Stimulated activated CD4-positive, alpha-beta T cell treated with anti-CD3 and anti-CD28 coated beads, Interleukin-15, amount 100 ng/mL, for 48 hours (primary cell): ENCODE measurements around the gene ITGB1.
"Not testable (repeated sequence)": the region's sequence is repeated elsewhere in the genome, so short reads cannot be mapped to it uniquely, and the experiment has no call there.

Experiments
- DNase-seq, 2 donors: peaks; one replicate each; pipeline ENCODE4 v3.0.0-alpha.2; 2020; ENCODE audit warnings: low read depth in 2 of 2

Gene ITGB1

GRCh38 chr10:32958085-32959005, at the start of gene ITGB1:
Gene ITGB1 (minus strand): TSS chr10:32958230. CDS start chr10:32935558, 22,672 bp downstream.
- DNase-seq = peak; percentile 70 to 79

DNA sequence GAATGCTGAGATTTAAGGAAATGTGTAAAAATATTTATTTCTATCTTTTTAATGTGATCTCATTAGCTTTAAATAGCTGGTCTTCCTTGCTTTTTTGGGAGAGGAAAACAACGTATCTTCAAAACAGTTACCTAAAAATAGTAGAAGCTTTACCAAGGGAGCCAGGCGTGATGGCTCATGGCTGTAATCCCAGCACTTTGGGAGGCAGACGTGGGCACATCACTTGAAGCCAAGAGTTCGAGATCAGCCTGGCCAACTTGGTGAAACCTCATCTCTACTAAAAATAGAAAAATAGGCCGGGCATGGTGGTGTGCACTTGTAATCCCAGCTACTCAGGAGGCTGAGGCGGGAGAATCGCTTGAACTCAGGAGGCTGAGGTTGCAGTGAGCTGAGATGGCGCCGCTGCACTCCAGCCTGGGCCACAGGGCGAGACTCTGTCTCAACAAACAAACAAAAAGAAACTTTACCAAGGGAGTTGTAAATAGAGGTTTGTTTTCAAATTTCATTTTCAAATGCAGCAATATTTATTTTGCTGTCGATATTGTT, 48.4 kb upstream of the ITGB1 start:
- no peak for DNase-seq

DNA sequence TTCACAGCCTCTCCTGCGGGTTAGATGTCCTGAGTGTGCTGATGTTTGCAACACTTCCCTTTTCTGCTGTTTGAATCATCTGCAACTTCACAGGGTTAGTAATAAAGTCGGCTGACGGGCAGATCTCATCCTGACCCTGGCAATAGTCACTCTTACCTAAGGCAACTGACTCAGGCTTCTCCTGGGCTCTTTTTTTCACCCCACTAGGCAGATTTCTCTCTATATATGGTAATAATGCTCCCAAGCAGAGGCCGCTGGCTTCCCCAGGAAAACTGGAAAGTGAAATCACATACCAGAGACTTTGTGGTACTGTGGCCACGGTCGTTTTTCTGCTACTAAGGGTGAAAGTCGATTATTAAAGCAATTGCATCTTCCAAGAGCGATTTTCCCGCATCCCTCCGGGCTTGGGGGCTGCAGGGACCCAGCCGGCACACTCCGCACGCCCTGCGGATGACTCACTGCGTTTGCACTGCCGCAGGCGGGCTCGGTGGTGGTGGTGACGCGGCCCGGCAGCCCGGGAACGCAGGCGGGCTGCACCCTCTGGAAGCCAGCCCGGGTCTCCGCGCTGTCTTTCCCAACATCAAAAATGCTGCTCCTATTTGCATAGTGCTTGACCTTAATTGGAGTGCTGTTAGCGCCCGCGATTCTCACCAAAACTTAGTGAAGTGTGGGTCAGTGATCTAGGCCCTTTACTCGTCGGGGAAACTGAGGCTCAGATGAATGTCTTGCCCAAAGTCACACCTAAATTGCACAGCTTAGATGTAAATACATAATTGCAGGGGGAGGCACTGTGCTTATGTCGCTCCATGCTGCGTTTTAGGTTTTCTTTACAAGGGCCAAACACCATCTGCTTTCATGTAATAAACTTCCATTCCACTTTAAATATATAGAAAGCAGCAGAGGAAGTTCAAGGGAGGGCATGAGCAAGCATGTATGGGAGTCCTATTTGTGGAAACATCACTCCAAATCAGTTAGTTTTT, 47.6 kb upstream of the ITGB1 start:
- DNase-seq = peak; percentile 22 to 30

DNA sequence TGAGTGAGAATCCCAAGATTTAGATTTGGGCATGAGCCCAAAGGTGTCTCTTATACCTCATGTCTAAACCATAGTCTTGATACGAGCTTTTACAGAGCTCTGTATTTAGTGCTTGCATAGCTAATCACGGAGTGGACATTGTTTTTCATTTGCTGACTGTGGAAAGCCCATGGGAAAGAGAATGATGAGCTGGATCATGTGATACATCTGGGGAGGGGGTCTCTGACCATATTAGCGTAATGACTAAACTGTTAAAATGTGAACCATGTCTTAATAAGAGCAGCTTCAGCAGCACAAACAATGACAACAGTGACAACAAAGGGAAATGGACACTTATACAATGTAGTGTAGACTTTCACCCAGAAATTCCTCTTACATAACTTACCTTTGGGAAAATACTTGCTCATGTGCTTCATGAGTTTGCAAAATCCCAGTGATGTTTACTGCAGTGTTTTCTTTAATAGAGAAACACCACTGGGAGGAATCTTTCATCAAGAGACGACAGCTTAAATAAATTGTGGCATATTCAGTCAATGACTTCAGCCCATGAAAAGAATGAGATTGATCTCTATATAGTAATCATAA, 44.0 kb upstream of the ITGB1 start:
- DNase-seq = no peak

DNA sequence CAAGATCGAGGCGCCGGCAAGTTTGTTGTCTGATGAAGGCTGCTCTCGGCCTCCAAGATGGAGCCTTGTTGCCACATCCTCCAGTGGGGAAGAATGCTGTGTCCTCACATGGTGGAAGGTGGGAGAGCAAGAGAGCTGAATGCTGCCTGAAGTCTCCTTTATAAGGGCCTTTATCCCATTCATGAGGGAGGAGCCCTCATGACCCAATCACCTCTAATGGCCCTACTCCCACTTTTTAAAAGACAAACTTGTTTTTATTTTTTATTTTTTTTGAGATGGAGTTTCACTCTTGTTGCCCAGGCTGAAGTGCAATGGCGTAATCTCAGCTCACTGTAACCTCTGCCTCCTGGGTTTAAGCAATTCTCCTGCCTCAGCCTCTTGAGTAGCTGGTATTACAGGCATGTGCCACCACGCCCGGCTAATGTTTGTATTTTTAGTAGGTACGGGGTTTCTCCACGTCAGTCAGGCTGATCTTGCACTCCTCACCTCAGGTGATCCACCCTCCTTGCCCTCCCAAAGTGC, 40.1 kb upstream of the ITGB1 start:
- DNase-seq = not testable (repeated sequence)

DNA sequence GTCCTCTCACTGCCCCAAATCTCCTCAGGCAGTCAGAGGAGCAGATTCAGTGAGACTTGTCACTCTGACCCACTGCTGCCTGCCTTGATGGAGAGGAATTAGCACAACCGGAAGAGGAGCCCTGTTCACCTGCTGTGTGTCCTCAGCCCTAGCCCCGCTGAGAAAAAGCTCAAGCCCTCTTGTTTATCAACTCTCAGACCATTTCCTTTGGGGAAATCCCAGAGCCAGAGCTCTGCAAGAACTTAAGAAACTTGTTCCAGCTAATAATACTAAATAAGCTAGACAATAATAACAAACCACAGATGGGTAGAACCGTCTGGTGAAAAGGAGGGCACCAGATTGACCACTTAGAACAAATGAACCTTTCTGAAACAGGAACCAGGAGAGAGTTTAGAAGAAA, 37.7 kb upstream of the ITGB1 start:
- DNase-seq = no peak

- DNase-seq = no peak
These were observed 37.1 kb upstream of the ITGB1 start for GRCh38 chr10:32995066-32995622.

GRCh38 chr10:32994632-32995031, 36.6 kb upstream of the ITGB1 start:
- not testable (repeated sequence) for DNase-seq

DNA sequence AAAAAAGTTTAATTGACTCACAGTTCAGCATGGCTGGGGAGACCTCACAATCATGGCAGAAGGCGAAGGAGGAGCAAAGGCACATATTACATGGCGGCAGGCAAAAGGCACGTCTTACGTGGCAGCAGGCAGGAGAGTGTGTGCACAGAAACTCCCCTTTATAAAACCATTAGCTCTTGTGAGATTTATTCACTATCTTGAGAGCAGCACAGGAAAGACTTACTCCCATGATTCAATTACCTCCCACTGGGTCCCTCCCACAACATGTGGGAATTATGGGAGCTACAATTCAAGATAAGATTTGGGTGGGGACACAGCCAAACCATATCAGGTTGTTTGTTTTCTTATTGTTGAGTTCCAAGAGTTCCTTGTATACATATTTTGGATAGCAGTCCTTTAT, 34.3 kb upstream of the ITGB1 start:
- DNase-seq = not testable (repeated sequence)

- DNase-seq = no peak
These were observed 32.8 kb upstream of the ITGB1 start for GRCh38 chr10:32990811-32991210.

DNA sequence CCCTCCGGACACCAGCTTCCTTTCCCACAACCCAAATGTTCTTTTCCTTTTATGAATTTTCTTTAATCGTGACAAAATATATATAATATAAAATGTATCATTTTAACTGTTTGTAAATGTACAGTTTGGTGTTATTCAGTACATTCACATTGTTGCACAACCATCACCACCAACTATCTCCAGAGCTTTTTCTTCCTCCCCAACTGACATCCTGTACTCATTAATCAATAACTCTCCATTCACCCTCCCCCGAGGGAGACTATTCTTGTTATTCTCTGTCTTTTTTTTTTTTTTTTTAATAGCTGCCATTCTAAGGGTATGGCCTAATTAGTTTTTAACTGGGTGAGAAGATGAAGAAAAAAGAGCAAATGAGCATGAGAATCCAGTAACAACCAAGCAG, 30.6 kb upstream of the ITGB1 start:
- no peak for DNase-seq

DNA sequence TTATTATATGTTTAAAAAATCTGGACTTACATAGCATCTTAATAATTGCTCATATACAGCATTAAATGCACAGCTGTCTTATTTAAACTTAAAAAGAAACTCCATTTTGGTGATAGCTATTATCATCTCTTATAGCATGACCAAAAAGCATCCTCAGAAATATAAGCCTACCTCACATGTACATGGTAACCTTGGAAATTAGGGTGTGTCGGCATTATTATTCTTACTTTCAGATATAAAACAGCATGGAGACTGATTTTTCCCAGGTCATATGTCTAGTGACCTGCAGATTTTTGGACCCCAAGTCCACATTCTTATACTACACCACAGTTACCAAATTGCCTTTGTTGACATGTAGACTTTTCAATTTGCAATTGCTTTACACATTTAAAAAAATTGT, 29.1 kb upstream of the ITGB1 start:
- DNase-seq = no peak

GRCh38 chr10:32985775-32986350, 27.8 kb upstream of the ITGB1 start:
- DNase-seq = no peak

DNA sequence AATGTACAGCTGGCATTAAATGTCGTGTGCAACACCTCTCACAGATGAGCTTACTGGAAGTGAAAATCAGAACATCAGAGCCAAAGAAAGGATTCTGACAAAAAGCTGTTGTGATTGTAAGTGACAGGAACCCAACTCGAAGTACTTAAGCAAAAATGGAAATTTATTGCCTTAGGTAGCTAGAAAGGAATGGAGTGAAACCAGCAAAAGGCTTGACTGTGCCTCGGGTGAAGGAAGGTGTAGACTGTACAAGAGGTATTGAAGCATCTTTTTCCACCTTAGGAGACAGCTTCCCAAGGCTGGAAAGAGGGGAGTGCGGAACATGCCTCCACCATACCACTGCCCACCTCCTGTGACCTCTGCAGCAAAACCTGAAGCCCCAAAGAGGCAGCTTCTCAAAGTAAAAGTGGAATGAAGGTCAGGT, 27.3 kb upstream of the ITGB1 start:
- DNase-seq = no peak

- no peak for DNase-seq
These were observed 26.1 kb upstream of the ITGB1 start for GRCh38 chr10:32984003-32984600.

- DNase-seq = no peak
These were observed 25.2 kb upstream of the ITGB1 start for GRCh38 chr10:32982911-32983909.

- no peak for DNase-seq
These were observed 24.3 kb upstream of the ITGB1 start for GRCh38 chr10:32982293-32982709.

- DNase-seq = no peak
These were observed 23.7 kb upstream of the ITGB1 start for GRCh38 chr10:32981760-32982159.
